ENCODE measurements around the gene JARID2.

GRCh38 chr6:15510121-15510520 lies 264.3 kb downstream of the JARID2 start:
- TF ChIP-seq CTCF (IDR thresholded peaks at IDR 0.05) (no peak), POLR2A (IDR thresholded peaks at IDR 0.05) (no peak), POLR2AphosphoS5 (IDR thresholded peaks at IDR 0.05) (no peak)

All from suprapubic skin (tissue), 4 donors.